IMR-90 (cell line): Measurements from ENCODE around the gene NDEL1. TPM values are rescaled to one million over a fixed set of nuclear protein-coding genes. Genes with fewer than 3 reads are reported as not detected.

Experiments used
- ATAC-seq: fragments of 200-7000 bp; cut with Tn5 transposase; 2 replicates; pipeline ENCODE4 v1.9.1; 2020; ENCODE audit warnings: low read depth, mild to moderate bottlenecking, moderate library complexity
- BruUV-seq: library from RNA; stranded (reverse); fragments of 400-500 nt; replicated peaks from 2 replicates; lab custom pipeline; 2021; lab: Mats Ljungman, UMichigan
- CTCF ChIA-PET: fragments of 300-600 bp; formaldehyde crosslinking; extraction: SDS; loops from one replicate; lab custom pipeline; 2021; ENCODE audit warnings: antibody characterized with exemption; lab: Yijun Ruan, JAX
- POLR2A ChIA-PET: fragments of 300-600 bp; sonication (Branson Sonifier 250); formaldehyde crosslinking; loops from one replicate; lab custom pipeline; 2022; ENCODE audit warnings: antibody characterized with exemption; ENCODE audit not compliant: unreplicated experiment; lab: Charles Lee
- DNase-seq: peaks from one replicate; pipeline ENCODE4 v3.0.0; 2013
- H2AFZ ChIP-seq: replicated peaks from 2 replicates; pipeline ENCODE3; 2013; ENCODE audit warnings: low read length, mild to moderate bottlenecking; ENCODE audit not compliant: poor library complexity
- H2AK5ac ChIP-seq: 2 replicates; pipeline ENCODE4 v1.6.1; 2013; ENCODE audit warnings: low read depth, low read length, inconsistent platforms
- H2AK9ac ChIP-seq: replicated peaks from 2 replicates; pipeline ENCODE3; 2013; ENCODE audit warnings: mild to moderate bottlenecking, low read depth, low read length, moderate library complexity; ENCODE audit not compliant: poor library complexity
- H2BK120ac ChIP-seq: 2 replicates; pipeline ENCODE4 v1.6.1; 2013; ENCODE audit warnings: low read depth, low read length, inconsistent platforms
- H2BK15ac ChIP-seq: 3 replicates; pipeline ENCODE4 v1.6.1; 2013; ENCODE audit warnings: low read depth, low read length, inconsistent platforms
- H2BK20ac ChIP-seq: 2 replicates; pipeline ENCODE4 v1.6.1; 2013; ENCODE audit warnings: low read depth, mild to moderate bottlenecking, inconsistent platforms, low read length, moderate library complexity
- H2BK5ac ChIP-seq: 2 replicates; pipeline ENCODE4 v1.6.1; 2013; ENCODE audit warnings: mild to moderate bottlenecking, low read depth, low read length, inconsistent platforms; ENCODE audit not compliant: poor library complexity, severe bottlenecking
- H3K14ac ChIP-seq: replicated peaks from 2 replicates; pipeline ENCODE4 v1.6.1; 2013; ENCODE audit warnings: low read depth, low read length, inconsistent platforms
- H3K18ac ChIP-seq: 2 replicates; pipeline ENCODE4 v1.6.1; 2013; ENCODE audit warnings: low read depth, low read length, control low read depth
- H3K23ac ChIP-seq: 2 replicates; pipeline ENCODE4 v1.6.1; 2013; ENCODE audit warnings: low read depth, low read length, inconsistent platforms
- H3K27ac ChIP-seq: 2 replicates; pipeline ENCODE4 v1.5.1; 2013; ENCODE audit warnings: mild to moderate bottlenecking, control low read depth, low read length; ENCODE audit not compliant: insufficient read depth
- H3K27me3 ChIP-seq: 2 replicates; pipeline ENCODE4 v1.6.1; 2013; ENCODE audit warnings: low read length; ENCODE audit not compliant: control insufficient read depth, insufficient read depth
- H3K36me3 ChIP-seq: 2 replicates; pipeline ENCODE4 v1.6.1; 2013; ENCODE audit warnings: low read length, mixed read lengths; ENCODE audit not compliant: control insufficient read depth, insufficient read depth
- H3K4ac ChIP-seq: 2 replicates; pipeline ENCODE4 v1.6.1; 2013; ENCODE audit warnings: low read depth, low read length, inconsistent platforms
- H3K4me1 ChIP-seq: 2 replicates; pipeline ENCODE4 v1.6.1; 2013; ENCODE audit warnings: low read length, mixed read lengths; ENCODE audit not compliant: control insufficient read depth, insufficient read depth
- H3K4me2 ChIP-seq: 2 replicates; pipeline ENCODE4 v1.6.1; 2013; ENCODE audit warnings: low read depth, mild to moderate bottlenecking, control low read depth, low read length, moderate library complexity
- H3K4me3 ChIP-seq: 2 replicates; pipeline ENCODE4 v1.5.1; 2013; ENCODE audit warnings: low read depth, mild to moderate bottlenecking, control low read depth, low read length, moderate library complexity; ENCODE audit not compliant: insufficient read depth
- H3K56ac ChIP-seq: 2 replicates; pipeline ENCODE4 v1.6.1; 2013; ENCODE audit warnings: low read length, inconsistent platforms; ENCODE audit not compliant: insufficient read depth; ENCODE audit errors: extremely low read depth
- H3K79me1 ChIP-seq, 2 experiments: 2 replicates each; pipeline ENCODE4 v1.6.1; 2013; ENCODE audit warnings: low read length in 2 of 2, inconsistent platforms in 1 of 2, low read depth in 1 of 2
- H3K9ac ChIP-seq: 2 replicates; pipeline ENCODE4 v1.6.1; 2013; ENCODE audit warnings: low read depth, low read length, control low read depth
- H3K9me1 ChIP-seq: 2 replicates; pipeline ENCODE4 v1.6.1; 2013; ENCODE audit warnings: low read length, inconsistent platforms; ENCODE audit not compliant: insufficient read depth
- H3K9me3 ChIP-seq: 2 replicates; pipeline ENCODE4 v1.6.1; 2013; ENCODE audit warnings: low read length; ENCODE audit not compliant: control insufficient read depth, insufficient read depth
- H4K20me1 ChIP-seq: 2 replicates; pipeline ENCODE4 v1.6.1; 2013; ENCODE audit warnings: low read length, inconsistent platforms; ENCODE audit not compliant: insufficient read depth
- H4K5ac ChIP-seq: 2 replicates; pipeline ENCODE4 v1.6.1; 2013; ENCODE audit warnings: mild to moderate bottlenecking, low read depth, low read length, control low read depth
- H4K8ac ChIP-seq, 2 experiments: 2 replicates each; pipeline ENCODE4 v1.6.1; 2013; ENCODE audit warnings: low read depth in 2 of 2, low read length in 2 of 2, control low read depth in 1 of 2, inconsistent platforms in 1 of 2
- H4K91ac ChIP-seq: 2 replicates; pipeline ENCODE4 v1.6.1; 2013; ENCODE audit warnings: low read depth, low read length, inconsistent platforms; ENCODE audit not compliant: insufficient read depth
- BHLHE40 ChIP-seq: fragments of 150-350 bp; IDR thresholded peaks from 2 replicates; pipeline ENCODE4 v1.6.1; 2016; ENCODE audit warnings: mild to moderate bottlenecking, low read depth, low read length
- CHD1 ChIP-seq: IDR thresholded peaks from 2 replicates; pipeline ENCODE4 v1.6.1; 2012; ENCODE audit warnings: low read depth, low read length, improper control_type of control experiment
- FOS ChIP-seq: fragments of 150-350 bp; IDR thresholded peaks from 2 replicates; pipeline ENCODE4 v1.6.1; 2016; ENCODE audit warnings: low read depth, low read length
- MXI1 ChIP-seq: IDR thresholded peaks from 2 replicates; pipeline ENCODE4 v1.6.1; 2012; ENCODE audit warnings: low read depth, mild to moderate bottlenecking, low read length, moderate library complexity, borderline replicate concordance
- NFE2L2 ChIP-seq: fragments of 150-350 bp; IDR thresholded peaks from 2 replicates; pipeline ENCODE4 v1.6.1; 2016; ENCODE audit warnings: low read depth, mild to moderate bottlenecking, low read length
- POLR2A ChIP-seq: IDR thresholded peaks from 2 replicates; pipeline ENCODE4 v1.6.1; 2012; ENCODE audit warnings: mild to moderate bottlenecking, low read depth, low read length
- RAD21 ChIP-seq: IDR thresholded peaks from 2 replicates; pipeline ENCODE4 v1.6.1; 2012; ENCODE audit warnings: low read length, improper control_type of control experiment
- RCOR1 ChIP-seq: IDR thresholded peaks from 2 replicates; pipeline ENCODE4 v1.6.1; 2012; ENCODE audit warnings: mild to moderate bottlenecking, low read length, improper control_type of control experiment; ENCODE audit not compliant: insufficient replicate concordance
- RFX5 ChIP-seq: IDR thresholded peaks from 2 replicates; pipeline ENCODE4 v1.8.0; 2012; ENCODE audit warnings: low read depth, mild to moderate bottlenecking, low read length, moderate library complexity
- SMC3 ChIP-seq: fragments of 150-350 bp; IDR thresholded peaks from 2 replicates; pipeline ENCODE4 v1.6.1; 2016; ENCODE audit warnings: low read depth, mild to moderate bottlenecking, antibody characterized with exemption, low read length, moderate library complexity
- WGBS, 2 experiments: methylation state at CpG; one replicate each; pipeline versions ENCODE4 v1.1.5 to v1.1.7; 2013; ENCODE audit warnings: missing lambda C conversion rate in 2 of 2; ENCODE audit not compliant: insufficient read length in 1 of 2; ENCODE audit errors: extremely low coverage in 2 of 2; 5-methylcytosine and 5-hydroxymethylcytosine counted together
- dilution Hi-C: fragments of 300-500 bp; cut with HindIII; formaldehyde crosslinking; loops from one replicate; pipeline ENCODE4 v1.14.3; 2018; ENCODE audit warnings: low sequenced_read_pairs; ENCODE audit not compliant: unreplicated experiment
- in situ Hi-C: fragments of 300-500 bp; cut with MboI; formaldehyde crosslinking; loops from 3 replicates; pipeline ENCODE4 v1.14.3; 2019; ENCODE audit warnings: low sequenced_read_pairs, inconsistent platforms, mixed read lengths
- intact Hi-C: fragments of 100-400 bp; cut with micrococcal nuclease; formaldehyde crosslinking; loops from 2 replicates; pipeline ENCODE4 v1.10.0; 2022
- polyA plus RNA-seq, 3 experiments: library from polyadenylated mRNA; depleted of rRNA; stranded (reverse); fragments of >200 nt; gene quantifications; 2 replicates each; pipeline ENCODE4 v1.2.3, GENCODE V29; 2012; ENCODE audit warnings: low replicate concordance in 1 of 3
- total RNA-seq: library from RNA; depleted of rRNA; stranded (reverse); fragments of >200 nt; gene quantifications from 2 replicates; pipeline ENCODE4 v1.2.3, GENCODE V29; 2012
- TF ChIP-seq, protein P1 (sequence below): conservative IDR thresholded peaks from 2 replicates; pipeline ENCODE4 v1.5.1; 2012; ENCODE audit warnings: mild to moderate bottlenecking, low read depth, low read length, improper control_type of control experiment

The NDEL1 gene
- total and polyA plus RNA-seq, 2 of the 4 experiments (the other 2 are of a cell fraction) = 28.9 to 95.6 TPM

DNA sequence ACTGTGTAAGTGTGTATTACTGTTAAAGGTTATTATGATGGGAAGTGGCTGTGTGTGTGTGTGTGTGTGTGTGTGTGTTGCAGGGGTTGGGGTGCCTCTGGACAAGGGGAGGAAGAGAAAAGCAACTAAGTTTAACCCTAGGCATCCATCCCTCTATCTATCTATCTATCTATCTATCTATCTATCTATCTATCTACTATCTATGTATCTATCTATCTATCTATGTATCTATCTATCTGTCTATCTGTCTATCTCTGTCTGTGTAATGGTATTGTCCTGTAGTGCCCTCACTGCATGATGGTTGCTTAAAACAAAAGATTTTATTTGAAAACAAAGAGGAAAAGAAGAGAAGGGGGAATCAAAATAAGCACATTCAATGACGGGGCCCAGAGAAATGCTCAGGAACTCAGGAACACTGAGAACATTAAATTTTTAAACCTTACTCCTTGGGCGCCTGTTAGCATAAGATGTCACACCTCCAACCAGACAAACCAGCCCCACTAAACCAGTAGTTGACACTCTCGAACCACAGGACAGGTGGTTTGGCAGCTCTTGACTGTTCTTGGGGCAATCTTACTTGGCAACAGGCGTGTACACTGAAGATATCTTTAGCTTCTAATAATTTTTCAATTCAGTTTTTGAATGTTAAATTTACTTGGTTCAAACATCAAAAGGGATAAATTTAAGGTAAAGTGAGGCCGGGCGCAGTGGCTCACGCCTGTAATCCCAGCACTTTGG lies 47.6 kb upstream of the NDEL1 start:
- Histone ChIP-seq H3K9ac (no peak overlapping the region), H2BK15ac (no peak overlapping the region), H3K9me3 (no peaks in the 10 kb centered on the region), H3K27me3 (no peaks in the 10 kb centered on the region), H3K56ac (no peak overlapping the region), H2BK5ac (no peak overlapping the region), H3K36me3 (no peaks in the 10 kb centered on the region), H3K4ac (no peak overlapping the region; the same call in 1 of the 2 replicates), H3K4me2 (no peak overlapping the region), H2AFZ (no peak overlapping the region), H2BK120ac (no peak overlapping the region), H2AK9ac (no peak overlapping the region), H3K4me3 (no peak overlapping the region), H2BK20ac (no peak overlapping the region), H3K23ac (no peak overlapping the region), H4K20me1 (peaks cover 8% of the 10 kb centered on the region; the same call in 1 of the 2 replicates), H3K14ac (no peak overlapping the region), H3K4me1 (peaks cover 13% of the 10 kb centered on the region), H4K5ac (no peak overlapping the region), H4K8ac (no peak overlapping the region), H3K9me1 (peaks cover 4% of the 10 kb centered on the region), H3K79me1 (peaks cover 0 to 12% of the 10 kb centered on the region in 2 experiments; a peak in 1 of 4 replicates), H3K18ac (no peak overlapping the region), H3K27ac (no peak overlapping the region), H4K91ac (no peak overlapping the region), H2AK5ac (peak overlapping the region; percentile 30; the same call in 1 of the 2 replicates)
- 90% methylated on average over 2 of the region's 7 CpGs; no CpG with 5 or more reads in 1 of the 2 experiments for WGBS, 2 experiments
- TF ChIP-seq MXI1 = no peak
- no peak for TF ChIP-seq RCOR1
- TF ChIP-seq POLR2A = no peak
- no peak for TF ChIP-seq RFX5
- TF ChIP-seq RAD21 = no peak
- TF ChIP-seq NFE2L2 = no peak
- TF ChIP-seq, protein P1, sequence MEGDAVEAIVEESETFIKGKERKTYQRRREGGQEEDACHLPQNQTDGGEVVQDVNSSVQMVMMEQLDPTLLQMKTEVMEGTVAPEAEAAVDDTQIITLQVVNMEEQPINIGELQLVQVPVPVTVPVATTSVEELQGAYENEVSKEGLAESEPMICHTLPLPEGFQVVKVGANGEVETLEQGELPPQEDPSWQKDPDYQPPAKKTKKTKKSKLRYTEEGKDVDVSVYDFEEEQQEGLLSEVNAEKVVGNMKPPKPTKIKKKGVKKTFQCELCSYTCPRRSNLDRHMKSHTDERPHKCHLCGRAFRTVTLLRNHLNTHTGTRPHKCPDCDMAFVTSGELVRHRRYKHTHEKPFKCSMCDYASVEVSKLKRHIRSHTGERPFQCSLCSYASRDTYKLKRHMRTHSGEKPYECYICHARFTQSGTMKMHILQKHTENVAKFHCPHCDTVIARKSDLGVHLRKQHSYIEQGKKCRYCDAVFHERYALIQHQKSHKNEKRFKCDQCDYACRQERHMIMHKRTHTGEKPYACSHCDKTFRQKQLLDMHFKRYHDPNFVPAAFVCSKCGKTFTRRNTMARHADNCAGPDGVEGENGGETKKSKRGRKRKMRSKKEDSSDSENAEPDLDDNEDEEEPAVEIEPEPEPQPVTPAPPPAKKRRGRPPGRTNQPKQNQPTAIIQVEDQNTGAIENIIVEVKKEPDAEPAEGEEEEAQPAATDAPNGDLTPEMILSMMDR = no peak
- TF ChIP-seq CHD1 = no peak
- TF ChIP-seq SMC3 = no peak
- TF ChIP-seq BHLHE40 = no peak
- no peak for TF ChIP-seq FOS
- ChIA-PET CTCF (interaction anchor here (0.5 kb wide), 1 partner anchor 48 kb away, joined by 3 read pairs; the partner anchor contains the start of gene ODF4), POLR2A (interaction anchor here (0.6 kb wide), 1 partner anchor 62 kb away, joined by 3 read pairs; no protein-coding TSS in a partner anchor)
- in situ Hi-C loops = no loop called here
- dilution Hi-C loops = no loop called here
- intact Hi-C loops = loop anchor here (10.0 kb wide), 1 partner anchor 237 kb away; no protein-coding TSS in a partner anchor
- ATAC-seq (no peak), DNase-seq (no peak)
- BruUV-seq = no TSS peak
